GM18868 (cell line): Measurements from ENCODE around the gene MAP1LC3B.

Experiments used
- ATAC-seq: cut with Tn5 transposase; IDR thresholded peaks from one replicate; pipeline ENCODE4 v1.9.1; 2021; ENCODE audit warnings: mild to moderate bottlenecking, moderate library complexity; ENCODE audit not compliant: unreplicated experiment

MAP1LC3B gene

GRCh38 chr16:87425941-87426340, 33.8 kb downstream of the MAP1LC3B start:
- ATAC-seq, result no peak

DNA sequence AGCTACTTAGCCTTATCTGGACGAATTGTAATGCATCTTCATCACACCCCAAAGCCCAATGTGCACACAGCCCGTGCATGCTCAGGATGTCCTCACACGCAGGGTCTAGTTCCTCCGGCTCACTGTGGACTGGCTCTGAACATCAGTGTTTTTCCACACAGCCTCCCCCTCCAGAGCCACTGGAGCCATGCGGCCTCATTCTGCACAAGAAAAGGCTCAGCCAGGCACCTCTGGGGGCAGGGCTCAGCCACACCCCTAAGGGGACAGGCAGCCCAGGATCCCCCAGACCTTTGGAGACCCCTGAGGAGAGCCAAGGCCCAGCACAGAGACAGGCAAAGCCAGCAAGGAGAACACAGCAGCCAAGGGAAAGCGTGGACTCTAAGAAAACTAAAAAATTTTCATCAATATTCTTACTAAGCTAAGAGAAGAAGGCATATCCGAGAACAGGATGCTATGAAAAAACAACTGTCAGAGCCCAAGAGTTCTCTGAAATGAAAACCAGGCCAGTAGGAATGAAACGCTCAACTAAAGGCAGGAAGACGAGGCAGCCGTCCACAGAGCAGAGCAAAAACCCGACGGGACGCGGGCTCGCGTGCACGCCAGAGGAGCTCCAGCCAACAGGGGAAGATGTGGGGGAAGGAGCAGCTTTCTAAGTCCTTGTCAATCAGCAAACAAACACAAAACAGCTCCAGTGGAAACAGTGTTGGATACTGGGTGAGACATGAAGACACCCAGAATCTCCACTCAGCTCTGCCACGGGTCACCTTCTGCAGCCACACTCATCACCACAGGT, 34.5 kb downstream of the MAP1LC3B start:
- no peak for ATAC-seq

DNA sequence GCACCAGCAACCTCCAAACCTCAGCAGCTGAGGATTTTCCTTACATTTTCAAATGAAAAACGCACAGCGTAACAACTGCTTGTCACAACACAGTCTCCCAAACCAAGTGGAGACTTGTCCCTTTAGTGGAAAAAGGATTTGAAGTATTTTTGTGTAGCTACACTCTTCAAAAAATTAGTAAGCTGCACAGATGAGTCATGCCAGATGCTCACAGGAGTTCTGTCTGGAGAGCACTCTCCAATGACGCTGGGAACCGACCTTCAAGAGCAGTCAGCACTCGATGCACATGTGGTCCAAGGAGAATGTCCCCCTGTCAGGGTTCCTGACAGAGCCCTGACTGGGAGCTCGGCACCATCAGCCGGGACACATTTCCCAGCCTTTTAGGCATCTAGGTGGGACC, 39.8 kb downstream of the MAP1LC3B start:
- no peak for ATAC-seq

GRCh38 chr16:87432330-87432915, 40.3 kb downstream of the MAP1LC3B start:
- no peak for ATAC-seq

- ATAC-seq, result no peak
Measured at GRCh38 chr16:87434146-87434667, 42.1 kb downstream of the MAP1LC3B start.

DNA sequence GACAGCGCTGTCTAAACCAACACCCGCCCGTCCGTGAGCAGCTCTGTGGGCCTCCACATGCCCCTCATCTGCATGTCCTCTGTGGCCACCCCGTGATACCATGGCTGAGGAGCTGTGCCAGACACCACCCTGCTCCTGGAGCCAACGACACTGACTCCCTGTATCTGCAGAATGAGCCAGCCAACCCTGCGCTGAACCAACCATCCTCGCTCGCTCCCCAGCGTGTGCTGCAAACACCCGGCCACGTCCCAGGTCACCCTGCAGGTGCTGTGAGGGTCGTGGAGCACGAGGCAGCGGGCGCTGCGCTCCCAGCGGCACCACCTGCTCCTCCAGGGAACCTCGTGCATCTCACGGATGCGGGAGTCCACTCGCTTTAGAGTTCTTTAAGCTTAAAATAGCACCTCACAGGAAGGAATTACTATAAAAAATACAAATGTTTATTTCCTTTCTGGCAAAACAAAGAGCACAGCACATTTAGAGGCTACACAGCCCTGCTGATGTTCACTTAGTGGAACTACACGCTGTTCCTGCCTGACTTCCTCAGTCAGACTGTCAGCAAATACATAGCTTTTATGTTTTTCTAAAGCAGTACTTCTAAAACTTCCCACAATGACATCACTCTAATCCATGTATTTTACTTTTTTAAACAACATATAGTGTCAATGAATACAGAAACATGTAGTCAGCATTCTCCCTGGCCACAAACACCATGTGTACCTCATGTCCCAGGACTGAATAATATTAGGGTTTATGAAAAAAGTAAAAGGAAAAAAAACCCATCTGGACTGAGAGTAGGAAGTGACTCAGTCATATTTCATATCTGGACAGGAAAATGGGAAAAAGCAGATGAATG, 43.5 kb downstream of the MAP1LC3B start:
- ATAC-seq, result no peak

- no peak for ATAC-seq
Measured at GRCh38 chr16:87436225-87437172, 44.4 kb downstream of the MAP1LC3B start.

DNA sequence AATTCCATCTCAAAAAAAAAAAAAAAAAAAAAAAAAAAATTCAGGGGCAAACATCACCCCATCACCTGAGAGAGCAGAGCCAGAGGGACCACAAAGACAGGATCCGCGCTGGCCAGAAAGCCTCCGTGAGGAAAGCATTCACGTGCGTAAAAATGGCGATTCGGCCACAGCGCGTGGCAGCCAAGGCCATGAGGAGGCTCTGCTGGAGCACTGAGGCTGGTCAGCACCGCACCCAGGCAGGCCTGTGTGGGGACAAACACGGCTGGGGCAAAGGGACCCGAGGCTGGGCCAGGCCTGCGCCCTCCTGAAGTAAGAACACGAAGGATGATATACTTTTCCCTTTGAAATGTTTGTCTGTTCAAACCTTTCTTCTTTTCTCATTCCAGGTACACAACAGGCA, 45.2 kb downstream of the MAP1LC3B start:
- no peak for ATAC-seq

DNA sequence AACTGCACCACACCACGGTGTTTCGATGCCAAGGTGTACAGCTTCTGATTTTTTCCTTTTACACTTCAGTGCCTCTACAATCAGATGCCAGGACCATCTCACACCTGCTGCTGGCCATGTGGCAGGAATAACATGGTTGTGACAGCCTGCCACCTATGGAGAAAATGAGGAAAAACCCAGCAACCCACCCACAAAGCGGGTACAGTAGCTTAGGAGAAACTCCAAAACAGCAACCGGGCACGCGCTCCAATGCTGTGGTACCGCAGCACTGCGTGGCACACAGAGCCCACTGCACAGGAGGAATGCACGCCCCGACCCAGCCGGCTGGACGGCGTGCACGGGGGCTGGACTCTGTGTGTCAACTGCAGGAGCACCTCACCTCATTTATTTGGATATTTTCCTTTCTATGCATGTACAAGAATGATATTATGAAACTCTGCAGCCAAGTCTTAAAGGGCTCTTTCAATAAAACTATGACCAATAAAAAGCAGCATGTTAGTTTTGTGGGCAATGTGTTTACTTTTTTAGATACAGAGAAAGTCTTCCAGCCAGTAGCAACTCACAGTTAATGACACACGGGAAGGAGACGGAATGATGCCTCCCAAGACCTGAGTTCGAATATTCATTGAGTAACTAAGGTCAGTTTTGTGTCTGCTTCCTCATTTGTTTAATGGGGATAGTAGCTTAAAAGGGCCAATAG, 45.9 kb downstream of the MAP1LC3B start:
- no peak for ATAC-seq

DNA sequence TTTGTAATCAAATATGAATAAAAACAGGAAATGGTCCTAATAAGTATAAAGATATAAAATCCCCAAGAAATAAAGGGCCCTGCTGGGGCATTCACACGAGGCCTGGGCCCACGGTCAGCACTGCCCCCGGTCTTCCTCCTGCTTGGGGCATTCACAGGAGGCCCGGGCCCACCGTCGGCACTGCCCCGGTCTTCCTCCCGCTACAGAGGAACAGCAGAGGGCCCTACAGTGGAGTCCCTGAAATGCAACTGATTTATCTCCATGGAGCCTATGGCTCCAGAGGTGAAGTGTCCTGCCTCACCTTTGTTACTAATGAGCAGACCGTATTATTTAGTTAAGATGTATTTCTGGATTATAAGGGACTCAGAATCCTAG, 46.5 kb downstream of the MAP1LC3B start:
- ATAC-seq, result no peak

- no peak for ATAC-seq
Measured at GRCh38 chr16:87439926-87440325, 47.8 kb downstream of the MAP1LC3B start.

- no peak for ATAC-seq
Measured at GRCh38 chr16:87441886-87442580, 49.9 kb downstream of the MAP1LC3B start.

DNA sequence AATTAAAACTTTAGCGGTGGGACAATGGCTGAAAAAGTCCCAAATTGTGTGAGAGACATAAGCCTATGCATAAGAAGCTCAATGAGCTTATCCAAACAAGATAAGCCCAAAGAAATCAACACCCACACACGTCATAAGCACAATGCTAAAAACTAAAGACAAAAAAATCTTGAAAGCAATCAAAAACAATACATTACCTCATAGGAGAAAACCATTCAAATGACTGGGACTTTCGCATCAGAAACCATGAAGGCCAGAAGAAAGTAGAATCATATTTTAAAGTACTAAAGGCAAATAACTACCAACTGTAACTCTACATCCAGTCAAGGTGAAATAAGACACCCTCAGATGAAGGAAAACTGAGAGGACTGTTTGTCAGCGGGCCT, 50.4 kb downstream of the MAP1LC3B start:
- ATAC-seq, result no peak

DNA sequence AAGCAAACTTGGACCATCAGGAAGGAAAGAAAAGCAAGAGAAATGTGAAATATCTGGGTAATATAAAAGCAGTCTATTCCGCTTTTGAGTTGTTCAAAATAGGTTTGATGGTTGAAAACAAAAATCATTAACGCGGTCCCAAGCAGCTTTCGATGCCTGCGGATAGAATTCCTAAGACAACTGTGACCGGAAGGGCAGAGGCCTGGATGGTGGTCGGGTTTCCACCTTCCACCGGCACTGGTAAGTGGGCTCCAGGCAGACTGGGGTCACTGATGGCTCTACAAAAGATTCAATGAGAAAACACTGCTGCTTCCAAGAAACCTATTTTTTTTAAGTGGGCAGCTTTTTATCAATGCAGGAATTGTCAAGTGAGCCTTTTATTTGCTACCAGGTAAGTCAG, 50.9 kb downstream of the MAP1LC3B start:
- ATAC-seq, result no peak

DNA sequence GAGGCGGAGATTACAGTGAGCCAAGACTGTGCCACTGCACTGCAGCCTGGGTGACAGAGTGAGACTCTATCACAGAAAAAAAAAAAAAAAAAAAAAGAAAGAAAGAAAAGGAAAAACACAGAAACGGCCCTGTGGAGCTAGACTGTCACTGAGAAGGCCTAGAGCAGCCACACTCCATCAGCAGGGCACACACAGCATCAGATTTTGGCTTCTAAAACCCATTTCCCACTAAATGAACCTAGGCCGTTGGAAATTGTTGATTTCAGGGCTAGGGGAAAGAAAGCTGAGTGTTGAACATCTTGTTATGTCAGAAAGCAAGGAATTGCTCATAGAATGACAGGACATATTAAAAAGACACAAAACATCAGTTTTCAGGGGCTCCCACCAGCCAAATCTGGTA, 51.8 kb downstream of the MAP1LC3B start:
- no peak for ATAC-seq

- ATAC-seq, result no peak
Measured at GRCh38 chr16:87445486-87445885, 53.4 kb downstream of the MAP1LC3B start.

DNA sequence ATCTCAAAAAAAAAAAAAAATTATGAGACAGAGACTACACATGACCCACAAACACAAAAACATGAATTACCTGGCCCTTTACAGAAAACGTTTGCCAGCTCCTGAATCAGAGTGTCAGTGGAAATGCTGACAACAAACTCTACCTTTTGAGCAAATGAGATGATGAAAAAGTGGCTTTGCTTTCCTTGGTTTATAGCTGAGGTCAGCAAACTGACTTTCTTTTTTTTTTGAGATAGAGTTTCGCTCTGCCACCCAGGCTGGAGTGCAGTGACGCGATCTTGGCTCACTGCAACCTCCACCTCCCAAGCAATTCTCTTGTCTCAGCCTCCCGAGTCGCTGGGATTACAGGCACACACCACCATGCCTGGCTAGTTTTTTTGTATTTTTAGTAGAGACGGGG, 54.3 kb downstream of the MAP1LC3B start:
- no peak for ATAC-seq

DNA sequence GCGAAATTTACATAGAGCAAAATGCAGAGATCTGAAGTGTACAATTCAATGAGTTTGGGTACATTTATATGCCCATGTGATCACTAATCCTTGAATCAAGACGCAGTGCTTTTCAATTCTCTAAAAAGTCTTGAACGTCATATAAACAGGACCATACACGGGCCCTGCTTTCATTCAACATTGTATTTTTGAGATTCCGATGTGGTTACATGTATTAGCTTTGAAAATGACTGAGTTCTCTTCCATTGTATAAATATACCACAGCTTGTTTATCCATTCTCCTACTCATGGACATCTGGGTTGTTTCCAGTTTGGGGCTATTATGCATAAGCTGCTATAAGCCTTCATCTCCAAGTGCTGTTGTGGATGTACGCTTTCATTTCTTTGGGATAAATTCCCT, 55.2 kb downstream of the MAP1LC3B start:
- ATAC-seq, result no peak

DNA sequence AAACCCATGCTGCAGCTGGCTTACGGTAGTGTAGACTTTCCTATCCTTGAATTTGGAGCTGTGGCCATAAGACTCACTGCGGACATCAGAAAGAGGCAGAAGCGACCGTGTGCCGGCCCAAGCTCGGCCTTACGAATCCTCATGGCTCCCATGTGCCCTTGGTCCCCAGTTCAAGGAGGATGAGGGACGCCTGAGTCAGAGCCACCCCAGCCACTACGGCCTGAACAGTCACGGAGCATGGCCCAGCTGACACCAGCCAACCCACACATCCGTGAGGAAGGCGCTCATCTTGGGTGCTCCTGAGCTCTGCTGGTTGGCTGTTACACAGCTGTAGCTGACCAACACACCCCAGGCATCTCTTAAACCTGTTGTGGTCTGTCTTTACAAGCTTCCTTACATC, 56.7 kb downstream of the MAP1LC3B start:
- no peak for ATAC-seq
